Natural killer cell (primary cell): ENCODE measurements around the gene SIAH2. TPM values are rescaled to one million over a fixed set of nuclear protein-coding genes. Genes with fewer than 3 reads are reported as not detected.

ENCODE experiments used
- ATAC-seq, 3 donors: fragments of 150-1000 bp in 2 of 3; fragments of 200-7000 bp in 1 of 3; cut with Tn5 transposase; 1 replicate in 1 of 3; 2 replicates in 2 of 3; pipeline ENCODE4 v1.10.0; 2021; ENCODE audit warnings: mild to moderate bottlenecking in 2 of 3, moderate library complexity in 2 of 3
- DNase-seq, 2 donors: peaks; one replicate each; pipeline versions ENCODE4 v3.0.0 to v3.0.0-alpha.2; 2013 to 2021; ENCODE audit warnings: mixed read lengths in 1 of 2
- H3K27ac ChIP-seq: one replicate; pipeline ENCODE4 v1.5.1; 2013; ENCODE audit warnings: mild to moderate bottlenecking, low read length
- H3K27me3 ChIP-seq: one replicate; pipeline ENCODE4 v1.6.1; 2013; ENCODE audit warnings: low read length; ENCODE audit not compliant: control insufficient read depth, insufficient read depth
- H3K36me3 ChIP-seq: one replicate; pipeline ENCODE4 v1.6.1; 2013; ENCODE audit warnings: low read length; ENCODE audit not compliant: control insufficient read depth, insufficient read depth
- H3K4me1 ChIP-seq: one replicate; pipeline ENCODE4 v1.6.1; 2013; ENCODE audit warnings: low read length; ENCODE audit not compliant: control insufficient read depth, insufficient read depth
- H3K4me3 ChIP-seq: one replicate; pipeline ENCODE4 v1.5.1; 2013; ENCODE audit warnings: low read length
- H3K9me3 ChIP-seq: one replicate; pipeline ENCODE4 v1.6.1; 2013; ENCODE audit warnings: low read length; ENCODE audit not compliant: control insufficient read depth, insufficient read depth
- H3K27ac Mint-ChIP-seq, 2 donors: one replicate each; pipeline ENCODE4 v1.8.0; 2022; ENCODE audit warnings: mild to moderate bottlenecking in 2 of 2, mixed read lengths in 2 of 2, moderate library complexity in 1 of 2
- H3K27me3 Mint-ChIP-seq, 2 donors: one replicate each; pipeline ENCODE4 v1.8.0; 2022; ENCODE audit warnings: low read depth in 2 of 2, mixed read lengths in 2 of 2
- H3K36me3 Mint-ChIP-seq: one replicate; pipeline ENCODE4 v1.8.0; 2022; ENCODE audit warnings: mixed read lengths
- H3K4me1 Mint-ChIP-seq, 2 donors: one replicate each; pipeline ENCODE4 v1.8.0; 2022; ENCODE audit warnings: mixed read lengths in 2 of 2
- H3K4me3 Mint-ChIP-seq: one replicate; pipeline ENCODE4 v1.8.0; 2022; ENCODE audit warnings: mild to moderate bottlenecking, moderate library complexity, mixed read lengths
- H3K9me3 Mint-ChIP-seq, 2 donors: one replicate each; pipeline ENCODE4 v1.8.0; 2022; ENCODE audit warnings: mixed read lengths in 2 of 2
- WGBS: methylation state at CpG from one replicate; pipeline ENCODE4 v1.1.7; 2013; ENCODE audit warnings: missing lambda C conversion rate; ENCODE audit not compliant: insufficient coverage; 5-methylcytosine and 5-hydroxymethylcytosine counted together
- intact Hi-C: fragments of 100-400 bp; cut with micrococcal nuclease; formaldehyde crosslinking; loops from one replicate; pipeline ENCODE4 v1.14.2; 2022
- total RNA-seq, 4 donors: library from RNA; stranded (reverse); fragments of 120-200 nt in 1 of 4; gene quantifications; one replicate each; pipeline versions ENCODE4 v1.2.3 to v1.2.4, GENCODE V29; 2013 to 2022
- TF ChIP-seq, protein P1 (sequence below): fragments of 200-600 bp; IDR thresholded peaks from one replicate; pipeline ENCODE4 v1.8.0; 2022; ENCODE audit warnings: antibody characterized with exemption

The SIAH2 gene
- total RNA-seq, 3 donors from 2014 or later (not counting 1 experiment from before 2014, with no cell fraction given), result 22.7 to 25.7 (median 23.8) TPM

DNA sequence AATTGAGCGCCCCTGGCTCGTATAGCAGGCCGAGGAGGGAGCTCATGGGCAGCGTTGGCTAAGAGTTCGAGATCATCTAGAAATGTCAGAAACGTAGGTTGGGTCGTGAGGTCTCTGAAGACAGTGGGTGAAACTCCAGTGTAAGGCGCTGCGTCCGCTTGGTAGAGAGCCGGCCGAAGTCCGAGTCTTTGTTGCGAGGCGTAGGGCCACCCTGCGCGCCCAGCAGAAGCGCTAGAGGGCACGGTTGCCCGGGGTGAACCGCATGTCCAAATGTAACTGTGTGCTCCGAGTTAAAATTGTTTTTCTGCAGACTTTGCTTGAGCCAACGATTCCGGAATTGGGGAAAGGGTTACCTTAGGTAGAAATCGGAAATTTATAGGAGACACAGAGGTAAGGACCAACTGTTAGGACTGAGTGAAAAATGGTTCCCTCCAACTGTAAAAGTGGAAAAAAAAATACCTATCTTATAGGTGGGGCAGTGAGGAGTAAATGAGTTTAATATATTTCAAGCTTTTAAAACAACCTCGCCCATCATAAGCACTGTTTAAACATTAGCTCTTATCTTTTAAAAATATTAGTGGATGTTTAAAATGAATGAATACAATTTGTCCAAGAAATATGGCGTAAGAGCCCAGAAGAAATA, 993 bp upstream of the SIAH2 start:
- TF ChIP-seq, protein P1, sequence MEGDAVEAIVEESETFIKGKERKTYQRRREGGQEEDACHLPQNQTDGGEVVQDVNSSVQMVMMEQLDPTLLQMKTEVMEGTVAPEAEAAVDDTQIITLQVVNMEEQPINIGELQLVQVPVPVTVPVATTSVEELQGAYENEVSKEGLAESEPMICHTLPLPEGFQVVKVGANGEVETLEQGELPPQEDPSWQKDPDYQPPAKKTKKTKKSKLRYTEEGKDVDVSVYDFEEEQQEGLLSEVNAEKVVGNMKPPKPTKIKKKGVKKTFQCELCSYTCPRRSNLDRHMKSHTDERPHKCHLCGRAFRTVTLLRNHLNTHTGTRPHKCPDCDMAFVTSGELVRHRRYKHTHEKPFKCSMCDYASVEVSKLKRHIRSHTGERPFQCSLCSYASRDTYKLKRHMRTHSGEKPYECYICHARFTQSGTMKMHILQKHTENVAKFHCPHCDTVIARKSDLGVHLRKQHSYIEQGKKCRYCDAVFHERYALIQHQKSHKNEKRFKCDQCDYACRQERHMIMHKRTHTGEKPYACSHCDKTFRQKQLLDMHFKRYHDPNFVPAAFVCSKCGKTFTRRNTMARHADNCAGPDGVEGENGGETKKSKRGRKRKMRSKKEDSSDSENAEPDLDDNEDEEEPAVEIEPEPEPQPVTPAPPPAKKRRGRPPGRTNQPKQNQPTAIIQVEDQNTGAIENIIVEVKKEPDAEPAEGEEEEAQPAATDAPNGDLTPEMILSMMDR, result peak; percentile 48
- ATAC-seq, result peak; percentile 21 to 35 (median 23)
- no peaks in the 10 kb centered on the region for H3K36me3 ChIP-seq
- peaks cover 42 to 45% of the 10 kb centered on the region in 2 donors for H3K4me1 Mint-ChIP-seq
- peak overlapping the region; percentile 92 for H3K4me3 Mint-ChIP-seq
- peak; percentile 61 to 72 for DNase-seq
- H3K4me1 ChIP-seq, result peaks cover 13% of the 10 kb centered on the region
- intact Hi-C loops, result loop anchor here (2.0 to 5.0 kb wide), 4 partner anchors 42 to 355 kb away; partner anchors contain the start of genes ERICH6, SELENOT and TSC22D2
- no peaks in the 10 kb centered on the region for H3K9me3 ChIP-seq
- 3% methylated on average over 26 of the region's 27 CpGs for WGBS
- no peaks in the 10 kb centered on the region for H3K36me3 Mint-ChIP-seq
- H3K27me3 ChIP-seq, result no peaks in the 10 kb centered on the region
- H3K27ac ChIP-seq, result peak overlapping the region; percentile 99
- H3K4me3 ChIP-seq, result peak overlapping the region; percentile 81
- H3K27me3 Mint-ChIP-seq, result no peaks in the 10 kb centered on the region
- no peaks in the 10 kb centered on the region for H3K9me3 Mint-ChIP-seq
- peak overlapping the region; percentile 98 to 100 for H3K27ac Mint-ChIP-seq

DNA sequence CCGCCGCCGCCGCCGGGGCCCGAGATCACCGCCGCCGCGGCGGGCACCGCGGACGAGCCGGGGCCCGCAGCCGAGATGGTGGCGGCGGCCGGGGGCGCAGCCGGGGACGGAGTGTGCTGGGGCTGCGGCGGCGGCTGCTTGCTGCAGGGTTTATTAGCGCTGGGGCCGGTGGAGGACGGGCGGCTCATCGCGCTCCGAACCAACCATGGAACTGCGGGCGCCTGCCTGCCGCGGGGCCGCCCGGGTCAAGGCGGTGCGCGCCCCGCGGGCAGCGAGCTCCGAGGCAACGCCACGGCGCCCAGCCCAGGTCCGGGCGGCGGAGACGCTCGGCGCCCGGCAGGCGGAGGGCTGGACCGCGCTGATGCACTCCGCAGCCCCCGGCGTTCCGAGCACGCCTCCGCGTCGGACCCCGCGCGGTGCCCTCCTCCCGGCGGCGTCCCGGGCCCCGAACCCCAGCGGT, 277 bp downstream of the SIAH2 start:
- Mint-ChIP-seq H3K4me3 (peak overlapping the region; percentile 96), H3K9me3 (no peaks in the 10 kb centered on the region), H3K27me3 (no peaks in the 10 kb centered on the region), H3K36me3 (no peaks in the 10 kb centered on the region), H3K27ac (peak overlapping the region; percentile 98 to 100), H3K4me1 (peaks cover 49 to 52% of the 10 kb centered on the region in 2 donors)
- peak; percentile 1 to 14 (median 3) for ATAC-seq
- no peaks in the 10 kb centered on the region for H3K36me3 ChIP-seq
- DNase-seq, result no peak
- H3K9me3 ChIP-seq, result no peaks in the 10 kb centered on the region
- intact Hi-C loops, result loop anchor here (1.0 to 5.0 kb wide), 5 partner anchors 40 to 354 kb away; partner anchors contain the start of genes EIF2A, ERICH6, SELENOT and SERP1
- TF ChIP-seq, protein P1, result no peak
- H3K4me1 ChIP-seq, result peaks cover 13% of the 10 kb centered on the region
- WGBS, result under 1% methylated on average over 76 of the region's 76 CpGs
- peak overlapping the region; percentile 77 for H3K27ac ChIP-seq
- peak overlapping the region; percentile 71 for H3K4me3 ChIP-seq
- H3K27me3 ChIP-seq, result no peaks in the 10 kb centered on the region

DNA sequence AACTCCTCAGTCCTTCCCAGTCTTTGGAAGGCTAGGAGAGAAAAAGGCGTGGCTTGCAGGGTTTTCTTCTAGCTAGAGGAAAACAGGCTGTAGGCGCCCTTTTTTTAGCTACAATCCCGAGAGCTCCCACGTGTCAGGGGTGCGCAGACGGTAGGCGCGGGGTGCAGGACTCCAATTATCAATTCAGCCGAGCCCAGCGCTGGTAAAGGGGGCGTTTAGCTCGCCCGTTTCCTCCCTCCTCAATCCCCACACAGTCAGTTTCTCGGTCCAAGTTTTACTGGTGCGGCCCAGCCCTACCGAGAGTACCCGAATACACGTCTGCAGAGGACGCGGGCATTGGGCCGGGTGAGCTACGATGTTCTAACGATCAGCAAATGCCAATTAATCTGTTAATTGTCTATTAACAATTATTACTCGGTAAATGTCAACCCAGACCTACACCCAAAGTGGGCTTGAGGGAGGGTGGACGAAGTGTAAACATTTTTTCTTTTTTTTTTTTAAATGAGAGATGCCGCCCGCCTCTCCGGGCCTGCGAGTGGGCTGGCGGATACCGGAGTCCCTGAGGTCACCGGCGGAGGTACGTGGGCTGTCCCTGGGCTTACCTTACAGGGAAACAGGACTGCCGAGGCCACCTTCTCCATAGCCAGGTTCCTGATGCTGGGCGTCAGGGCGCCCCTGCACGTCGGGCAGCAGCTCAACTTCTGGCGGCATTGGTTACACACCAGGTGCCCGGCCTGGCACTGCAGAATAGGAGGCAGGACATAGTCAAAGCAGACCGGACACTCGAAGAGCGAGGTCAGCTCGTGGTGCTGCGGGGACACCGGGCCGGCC, 923 bp downstream of the SIAH2 start:
- TF ChIP-seq, protein P1, result no peak
- peak overlapping the region; percentile 94 to 100 for H3K27ac Mint-ChIP-seq
- H3K27me3 Mint-ChIP-seq, result no peaks in the 10 kb centered on the region
- H3K9me3 Mint-ChIP-seq, result no peaks in the 10 kb centered on the region
- H3K4me1 ChIP-seq, result peaks cover 13% of the 10 kb centered on the region
- peak overlapping the region; percentile 71 for H3K4me3 ChIP-seq
- H3K4me1 Mint-ChIP-seq, result peaks cover 54 to 59% of the 10 kb centered on the region in 2 donors
- H3K27me3 ChIP-seq, result no peaks in the 10 kb centered on the region
- DNase-seq, result peak; percentile 37 to 55
- intact Hi-C loops, result loop anchor here (1.0 to 5.0 kb wide), 5 partner anchors 40 to 353 kb away; partner anchors contain the start of genes EIF2A, ERICH6, SELENOT and SERP1
- no peaks in the 10 kb centered on the region for H3K9me3 ChIP-seq
- H3K27ac ChIP-seq, result peak overlapping the region; percentile 77
- under 1% methylated on average over 47 of the region's 48 CpGs for WGBS
- peak overlapping the region; percentile 96 for H3K4me3 Mint-ChIP-seq
- ATAC-seq, result no peak
- H3K36me3 Mint-ChIP-seq, result no peaks in the 10 kb centered on the region
- H3K36me3 ChIP-seq, result no peaks in the 10 kb centered on the region
